Superior temporal gyrus (tissue), 1 donor: ENCODE measurements around the gene CAPN13.

ENCODE experiments used
- DNase-seq: peaks from one replicate; pipeline ENCODE4 v3.0.0-alpha.2; 2016; ENCODE audit errors: extremely low spot score

CAPN13 gene

GRCh38 chr2:30764021-30764800, 43.0 kb downstream of the CAPN13 start:
- DNase-seq = no peak

DNA sequence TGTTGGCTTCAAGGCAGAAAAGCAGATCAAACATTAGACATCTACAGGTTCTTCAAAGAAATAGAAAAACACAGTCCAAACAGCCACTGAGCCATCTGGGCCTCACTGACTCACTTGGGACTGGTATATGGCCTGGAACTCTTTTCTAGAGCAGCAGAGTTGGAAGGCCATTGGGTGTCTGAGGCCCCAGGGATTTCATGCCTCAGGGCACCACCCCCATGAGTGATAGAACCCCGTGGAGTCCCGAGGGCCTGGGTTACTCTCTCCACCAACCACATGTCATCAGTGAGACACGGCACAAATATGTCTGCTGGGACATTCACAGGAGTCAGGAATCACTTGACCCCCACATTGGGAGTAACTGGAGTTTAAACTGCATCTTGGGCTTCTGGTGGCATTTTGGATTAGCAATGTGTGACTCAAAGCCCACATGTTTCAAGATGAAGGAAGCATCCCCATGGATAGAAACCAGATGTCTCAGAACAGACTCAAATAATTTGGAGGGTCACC, 44.0 kb downstream of the CAPN13 start:
- DNase-seq = no peak

DNA sequence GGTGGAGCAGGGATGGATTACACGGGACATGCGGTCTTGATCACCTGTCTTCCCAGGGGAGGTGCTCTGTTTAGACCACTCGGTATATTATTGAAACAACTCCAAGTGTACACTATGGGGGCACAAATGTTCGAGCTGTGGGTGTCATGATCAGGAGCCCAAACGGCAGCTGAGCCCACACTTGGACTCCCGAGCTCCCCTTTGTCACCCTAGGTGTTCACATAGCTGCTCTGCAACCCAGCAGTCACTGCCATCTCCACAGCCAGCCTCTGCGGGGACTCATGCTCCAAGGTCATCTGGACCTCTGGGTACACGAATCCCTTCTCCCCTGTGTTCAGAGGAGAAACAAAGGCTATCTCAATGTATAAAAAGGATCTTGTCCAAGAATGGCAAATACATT, 46.0 kb downstream of the CAPN13 start:
- no peak for DNase-seq

DNA sequence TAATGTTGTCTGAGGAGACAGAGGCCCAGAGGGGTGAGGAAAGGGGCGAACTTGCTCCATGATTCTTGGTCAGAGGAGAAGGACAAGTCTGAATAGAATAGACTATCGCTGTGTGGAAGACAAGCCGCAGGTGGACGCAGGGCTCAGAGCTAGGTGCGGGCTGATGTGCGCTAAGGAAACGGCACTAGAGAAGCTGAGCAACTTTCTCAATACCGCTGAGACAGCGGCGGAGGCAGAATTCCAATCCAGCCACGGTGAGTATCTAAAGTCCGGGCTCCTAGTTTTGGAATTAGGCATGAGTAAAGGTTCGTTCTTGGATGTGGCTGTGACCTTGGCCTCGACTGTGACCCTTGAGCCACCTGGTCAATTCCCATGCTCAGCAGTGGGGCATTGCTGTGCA, 47.8 kb downstream of the CAPN13 start:
- no peak for DNase-seq

DNA sequence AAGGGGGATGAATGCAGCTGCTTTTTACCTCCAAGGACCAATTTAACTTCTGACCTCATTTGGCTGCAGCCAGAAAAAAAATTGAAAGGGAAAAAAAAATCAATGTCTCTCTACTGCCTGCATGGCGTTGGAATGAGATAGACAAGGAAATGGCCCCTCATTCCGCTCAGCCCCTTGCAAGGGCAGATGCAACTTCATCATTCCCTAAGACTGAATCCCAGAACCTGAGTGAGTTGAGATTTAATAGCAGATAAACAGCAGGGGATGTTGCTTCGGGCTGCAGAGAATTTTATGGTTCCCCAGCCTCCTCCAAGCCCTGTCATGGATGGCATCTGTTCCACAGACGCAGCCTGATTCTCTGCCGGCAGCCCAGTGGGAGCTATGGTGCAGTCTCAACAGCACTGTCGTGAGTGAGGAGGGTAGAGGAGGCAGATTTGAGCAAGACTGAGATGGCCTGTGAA, 49.0 kb downstream of the CAPN13 start:
- DNase-seq = no peak

DNA sequence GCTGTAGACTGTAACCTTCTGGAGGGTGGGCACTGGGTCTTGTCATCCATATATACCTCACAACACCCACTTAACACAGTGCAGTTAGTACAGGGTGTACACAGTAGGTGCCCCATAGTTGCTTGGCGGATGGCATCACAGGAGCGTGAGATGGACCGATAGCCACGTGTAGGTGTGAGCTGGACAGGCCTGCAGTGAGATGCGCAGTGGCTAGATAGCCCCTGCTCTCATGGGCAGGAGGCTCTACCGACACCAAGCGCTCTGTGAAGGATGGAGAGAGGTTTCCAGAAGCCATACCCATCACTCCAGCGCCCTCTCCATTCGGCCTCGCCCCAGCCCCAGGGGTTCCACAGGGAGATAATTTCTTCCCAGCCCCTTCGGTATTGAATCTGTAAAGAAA, 49.5 kb downstream of the CAPN13 start:
- DNase-seq = no peak

- DNase-seq = no peak
These were observed 50.3 kb downstream of the CAPN13 start for GRCh38 chr2:30756971-30757370.

- no peak for DNase-seq
These were observed 51.1 kb downstream of the CAPN13 start for GRCh38 chr2:30756051-30756719.

DNA sequence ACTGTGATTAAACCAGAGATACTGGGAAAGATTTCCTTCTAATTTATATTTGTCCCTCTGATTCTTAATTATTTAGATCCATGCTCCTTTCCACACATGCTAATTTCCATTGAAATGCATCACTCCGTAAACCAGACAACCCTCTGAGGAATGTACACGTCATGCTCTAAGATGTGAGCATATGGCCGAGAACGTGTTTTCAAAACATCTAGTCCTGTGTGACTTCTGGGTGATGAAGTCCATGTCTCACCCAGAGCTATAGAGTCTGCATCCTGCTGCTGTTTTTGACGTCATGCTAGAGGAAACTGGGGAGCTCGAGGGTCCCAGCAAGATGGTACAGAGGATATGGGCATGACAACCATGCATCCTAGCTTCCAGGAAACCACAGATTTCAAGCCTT, 53.6 kb downstream of the CAPN13 start:
- no peak for DNase-seq

- no peak for DNase-seq
These were observed 54.4 kb downstream of the CAPN13 start for GRCh38 chr2:30752811-30753210.

- no peak for DNase-seq
These were observed 60.0 kb downstream of the CAPN13 start for GRCh38 chr2:30747206-30747605.

DNA sequence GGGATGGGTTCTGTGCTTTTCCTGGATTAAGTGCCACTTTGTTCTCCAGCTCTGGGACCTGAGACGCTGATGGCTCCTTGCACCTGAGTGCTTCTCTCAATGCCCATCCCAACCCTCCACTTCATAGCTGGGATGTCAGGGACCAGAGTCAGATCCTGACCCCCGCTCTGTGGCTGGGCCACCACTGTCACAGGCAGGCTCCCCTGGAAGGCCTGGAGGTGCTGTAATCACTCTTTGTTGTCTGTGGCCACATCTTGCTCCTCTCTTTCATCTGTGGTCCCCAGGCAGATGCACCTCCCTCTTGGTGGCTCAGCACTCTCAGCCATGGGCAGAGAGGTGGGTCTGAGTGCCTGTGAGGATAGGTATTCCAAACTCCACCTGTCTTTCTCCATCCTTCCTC, 62.4 kb downstream of the CAPN13 start:
- no peak for DNase-seq

- DNase-seq = no peak
These were observed 65.7 kb downstream of the CAPN13 start for GRCh38 chr2:30741576-30741975.

- no peak for DNase-seq
These were observed 68.9 kb downstream of the CAPN13 start for GRCh38 chr2:30738141-30738911.

DNA sequence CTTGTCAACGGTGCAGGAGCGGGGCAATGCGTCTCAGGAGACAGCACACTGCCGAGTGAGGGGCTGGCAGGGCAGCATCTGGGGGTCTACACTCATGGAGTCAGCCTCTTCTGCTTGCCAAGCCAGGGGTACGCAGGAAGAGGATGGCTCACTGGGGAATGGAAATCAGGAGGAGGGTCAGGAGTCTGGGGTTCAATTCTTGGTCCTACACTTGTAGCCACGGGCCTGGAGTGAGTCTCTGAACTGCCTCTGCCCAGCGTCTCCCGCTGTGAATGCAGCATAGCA, 70.0 kb downstream of the CAPN13 start:
- no peak for DNase-seq

- no peak for DNase-seq
These were observed 70.6 kb downstream of the CAPN13 start for GRCh38 chr2:30736461-30737325.

DNA sequence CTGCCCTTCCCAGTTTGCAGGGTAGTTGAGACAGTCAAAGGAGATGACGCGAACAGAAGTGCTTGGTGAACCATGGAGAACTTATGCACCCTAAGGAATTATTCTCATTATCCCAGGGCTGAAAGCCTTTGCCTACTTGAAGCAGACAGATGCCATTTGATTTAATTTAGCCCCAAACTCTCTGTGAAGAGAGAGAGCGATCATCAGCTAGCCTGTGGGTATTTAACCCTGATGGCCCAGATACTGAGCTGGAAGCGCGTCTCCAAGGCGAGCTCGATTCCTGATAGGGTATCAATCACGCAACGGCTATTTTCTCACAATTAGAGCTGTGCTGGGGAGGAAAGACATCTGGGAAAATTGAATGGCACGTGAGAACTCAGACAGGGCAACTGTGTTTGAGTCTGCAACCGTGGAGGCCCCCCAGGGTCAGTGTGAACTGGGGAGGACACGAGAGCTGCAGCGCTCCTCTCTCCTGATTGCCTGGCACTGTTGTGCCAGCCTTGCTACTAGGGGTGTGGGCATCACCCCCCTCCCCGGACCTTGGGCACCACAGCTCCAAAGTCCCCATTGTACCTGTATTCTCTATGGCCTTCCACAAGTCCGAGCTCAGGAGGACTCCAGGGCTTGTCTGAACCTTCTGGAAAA, 73.2 kb downstream of the CAPN13 start:
- DNase-seq = no peak

DNA sequence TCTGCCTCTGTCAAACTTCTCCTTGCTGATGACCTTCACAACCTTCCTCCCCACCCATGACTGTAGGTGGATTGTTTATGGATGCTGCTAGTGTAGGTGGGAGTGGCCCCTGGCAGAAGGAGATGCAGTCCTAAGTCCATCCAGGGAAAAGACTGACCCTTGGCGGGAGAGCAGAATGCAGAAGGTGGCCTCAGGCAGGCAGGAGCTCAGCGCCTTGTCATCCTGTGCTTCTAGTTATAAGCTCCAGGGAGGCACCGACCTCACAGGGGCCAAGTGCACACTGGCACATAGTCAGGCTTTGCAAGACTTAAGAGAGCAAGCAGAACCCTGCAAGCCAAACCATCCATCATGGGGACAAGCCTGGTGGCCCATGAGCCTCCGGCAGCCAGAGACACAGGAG, 74.4 kb downstream of the CAPN13 start:
- DNase-seq = no peak

DNA sequence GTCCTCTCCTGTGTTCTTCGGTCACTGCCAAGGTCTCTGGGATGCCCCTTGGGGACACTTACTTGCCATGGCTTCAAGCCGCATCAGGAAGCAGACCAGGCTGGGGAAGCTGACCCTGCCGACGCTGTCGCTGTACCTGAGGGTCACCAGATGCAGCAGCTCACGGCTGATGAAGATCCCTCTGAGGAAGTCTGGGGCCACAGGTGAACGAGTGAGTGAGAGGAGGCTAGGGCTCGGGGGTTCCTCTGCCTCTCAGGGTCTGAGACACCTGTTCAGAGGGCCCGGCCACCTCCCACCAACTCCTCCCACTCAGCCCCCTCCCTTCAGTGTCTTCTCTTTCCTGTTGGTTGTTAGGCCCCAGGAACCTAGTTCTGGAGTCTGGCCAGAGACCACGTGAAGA, 74.9 kb downstream of the CAPN13 start:
- DNase-seq = no peak

- no peak for DNase-seq
These were observed 75.5 kb downstream of the CAPN13 start for GRCh38 chr2:30731706-30732105.
